Activated CD4-positive, alpha-beta T cell treated with anti-CD3 and anti-CD28 coated beads for 48 hours (primary cell): ENCODE data around the gene UBE2D2.
"Not testable (repeated sequence)": the region's sequence is repeated elsewhere in the genome, so short reads cannot be mapped to it uniquely, and the experiment has no call there.

Source experiments
- DNase-seq: peaks from one replicate; pipeline ENCODE4 v3.0.0-alpha.2; 2020

The UBE2D2 gene

GRCh38 chr5:139588116-139588515 is 27.0 kb downstream of the UBE2D2 start:
- not testable (repeated sequence) for DNase-seq

- DNase-seq, result no peak
Observed at GRCh38 chr5:139588962-139589361, 27.8 kb downstream of the UBE2D2 start.

GRCh38 chr5:139592289-139592688 is 31.1 kb downstream of the UBE2D2 start:
- no peak for DNase-seq

- DNase-seq, result not testable (repeated sequence)
Observed at GRCh38 chr5:139593076-139593475, 31.9 kb downstream of the UBE2D2 start.

DNA sequence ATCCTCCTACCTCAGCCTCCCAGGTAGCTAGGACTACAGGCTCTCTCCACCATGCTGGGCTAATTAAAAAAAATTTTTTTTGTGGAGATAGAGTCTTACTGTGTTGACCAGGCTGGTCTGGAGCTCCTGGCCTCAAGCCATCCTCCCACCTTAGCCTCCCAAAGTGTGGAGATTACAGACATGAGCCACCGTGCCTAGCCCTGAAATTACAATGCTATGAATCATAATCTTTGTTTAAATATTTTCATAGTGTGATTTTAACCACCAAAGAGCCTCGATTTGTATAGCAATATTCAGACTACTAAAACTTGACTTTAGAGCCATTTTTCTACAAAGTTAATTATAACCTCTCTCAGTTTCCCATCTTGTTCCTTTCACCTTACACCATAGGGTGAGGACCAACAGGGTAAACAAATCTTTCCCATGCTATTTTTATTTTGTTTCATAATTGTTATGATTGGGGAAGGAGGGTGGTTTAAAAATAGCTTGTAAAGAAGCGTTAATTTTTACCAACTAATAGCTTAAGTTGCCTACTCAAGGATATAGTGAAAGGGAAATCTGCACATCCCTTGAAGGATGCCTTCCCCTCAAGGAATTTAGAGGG is 32.7 kb downstream of the UBE2D2 start:
- DNase-seq, result no peak

DNA sequence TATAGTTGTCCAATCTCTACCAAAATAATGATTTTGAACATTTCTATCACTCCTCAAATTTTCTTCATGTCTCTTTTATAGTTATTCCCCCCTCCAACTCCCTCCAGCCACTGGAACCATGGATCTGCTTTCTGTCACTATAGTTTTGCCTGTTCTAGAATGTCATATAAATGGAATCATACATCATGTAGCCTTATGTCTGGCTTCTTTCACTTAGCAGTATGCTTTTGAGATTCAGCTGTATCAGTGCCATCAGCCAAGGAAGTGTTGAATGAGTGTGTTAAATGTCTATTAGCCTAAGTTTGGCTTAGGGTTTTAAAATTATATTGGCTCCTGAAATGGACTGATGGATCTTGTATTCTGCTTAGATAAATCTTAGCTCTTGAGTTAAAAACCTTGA is 36.0 kb downstream of the UBE2D2 start:
- DNase-seq, result no peak

- not testable (repeated sequence) for DNase-seq
Observed at GRCh38 chr5:139598601-139598965, 37.4 kb downstream of the UBE2D2 start.

- no peak for DNase-seq
Observed at GRCh38 chr5:139600336-139600949, 39.3 kb downstream of the UBE2D2 start.

DNA sequence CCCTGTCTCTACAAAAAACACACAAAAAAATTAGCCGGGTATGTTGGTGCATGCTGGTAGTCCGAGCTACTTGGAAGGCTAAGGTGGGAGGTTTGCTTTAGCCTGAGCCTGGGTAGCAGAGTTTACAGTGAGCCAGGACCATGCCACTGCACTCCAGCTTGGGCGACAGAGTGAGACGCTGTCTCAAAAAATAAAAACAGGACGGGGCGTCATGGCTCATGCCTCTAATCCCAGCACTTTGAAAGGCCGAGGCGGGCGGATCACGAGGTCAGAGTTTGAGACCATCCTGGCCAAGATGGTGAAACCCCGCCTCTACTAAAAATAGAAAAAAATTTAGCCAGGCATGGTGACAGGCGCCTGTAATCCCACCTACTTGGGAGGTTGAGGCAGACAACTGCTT is 40.3 kb downstream of the UBE2D2 start:
- no peak for DNase-seq

DNA sequence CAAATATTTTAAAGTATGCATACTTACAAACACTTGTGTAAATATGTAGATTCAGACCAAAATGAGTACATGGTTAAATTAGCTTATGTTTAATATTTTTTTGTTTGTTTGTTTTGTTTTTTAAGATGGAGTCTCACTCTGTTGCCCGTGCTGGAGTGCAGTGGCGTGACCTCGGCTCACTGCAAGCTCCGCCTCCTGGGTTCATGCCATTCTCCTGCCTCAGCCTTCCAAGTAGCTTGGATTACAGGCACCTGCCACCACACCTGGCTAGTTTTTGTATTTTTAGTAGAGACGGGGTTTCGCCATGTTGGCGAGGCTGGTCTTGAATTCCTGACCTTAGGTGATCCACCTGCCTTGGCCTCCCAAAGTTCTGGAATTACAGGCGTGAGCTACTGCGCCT is 40.8 kb downstream of the UBE2D2 start:
- DNase-seq, result not testable (repeated sequence)

DNA sequence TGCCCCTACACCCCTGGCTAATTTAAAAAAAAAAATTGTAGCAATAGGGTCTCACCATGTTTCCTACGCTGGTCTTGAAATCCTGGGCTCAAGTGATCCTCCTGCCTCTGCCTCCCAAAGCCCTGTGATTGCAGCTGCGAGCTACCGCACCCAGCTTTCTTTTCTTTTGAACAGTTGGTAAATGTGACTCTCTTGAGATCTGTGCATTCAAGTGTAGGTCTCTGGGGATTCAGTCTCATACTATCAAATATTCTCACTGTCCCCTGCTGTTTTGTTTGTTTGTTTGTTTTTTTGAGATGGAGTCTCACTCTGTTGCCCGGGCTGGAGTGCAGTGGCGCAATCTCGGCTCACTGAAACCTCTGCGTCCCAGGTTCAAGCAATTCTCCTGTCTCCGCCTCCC is 44.7 kb downstream of the UBE2D2 start:
- no peak for DNase-seq

DNA sequence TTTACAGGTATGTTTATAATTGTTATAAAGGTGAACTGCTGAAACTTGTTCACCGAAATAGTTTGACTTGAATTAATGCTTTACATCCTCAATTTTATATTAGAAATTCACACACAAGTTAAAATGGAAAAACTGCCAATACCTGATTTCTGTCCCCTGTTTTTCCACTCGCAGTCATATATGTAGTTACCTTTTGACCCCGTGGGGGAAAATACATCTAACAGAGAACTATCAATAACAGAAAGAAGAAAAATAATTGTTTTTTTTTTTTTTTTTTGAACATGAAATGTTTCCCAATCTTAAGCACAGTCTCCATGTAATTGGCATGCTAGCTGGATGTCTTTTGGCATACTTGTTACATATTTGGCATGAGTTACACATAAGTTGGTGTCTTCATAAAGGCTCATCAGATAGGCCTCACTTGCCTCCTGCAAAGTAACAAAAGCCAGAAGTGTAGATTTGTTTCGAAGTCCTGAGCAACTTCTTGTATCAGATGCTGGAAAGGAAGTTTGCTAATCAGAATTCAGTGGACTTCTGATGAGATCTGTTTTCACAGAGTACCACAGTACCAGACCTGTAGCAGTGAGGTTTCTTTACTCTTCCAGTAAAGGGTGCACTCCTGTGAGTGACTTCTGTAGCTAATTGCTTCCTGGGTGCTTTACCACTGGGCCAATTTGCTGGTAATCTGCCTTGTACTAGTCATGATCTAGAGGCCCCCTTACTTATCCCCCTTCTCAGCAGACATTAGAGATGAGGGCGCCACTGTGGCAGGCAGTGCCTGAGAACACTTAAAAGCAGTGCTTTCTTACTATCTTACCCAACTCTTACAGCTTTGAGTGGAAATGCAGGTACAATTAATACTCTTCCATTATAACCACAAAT is 50.8 kb downstream of the UBE2D2 start:
- DNase-seq, result no peak

GRCh38 chr5:139619861-139620260 is 58.7 kb downstream of the UBE2D2 start:
- no peak for DNase-seq

GRCh38 chr5:139625398-139625797 is 64.3 kb downstream of the UBE2D2 start:
- not testable (repeated sequence) for DNase-seq

- DNase-seq, result no peak
Observed at GRCh38 chr5:139630855-139631254, 69.7 kb downstream of the UBE2D2 start.

- no peak for DNase-seq
Observed at GRCh38 chr5:139631520-139632165, 70.5 kb downstream of the UBE2D2 start.

DNA sequence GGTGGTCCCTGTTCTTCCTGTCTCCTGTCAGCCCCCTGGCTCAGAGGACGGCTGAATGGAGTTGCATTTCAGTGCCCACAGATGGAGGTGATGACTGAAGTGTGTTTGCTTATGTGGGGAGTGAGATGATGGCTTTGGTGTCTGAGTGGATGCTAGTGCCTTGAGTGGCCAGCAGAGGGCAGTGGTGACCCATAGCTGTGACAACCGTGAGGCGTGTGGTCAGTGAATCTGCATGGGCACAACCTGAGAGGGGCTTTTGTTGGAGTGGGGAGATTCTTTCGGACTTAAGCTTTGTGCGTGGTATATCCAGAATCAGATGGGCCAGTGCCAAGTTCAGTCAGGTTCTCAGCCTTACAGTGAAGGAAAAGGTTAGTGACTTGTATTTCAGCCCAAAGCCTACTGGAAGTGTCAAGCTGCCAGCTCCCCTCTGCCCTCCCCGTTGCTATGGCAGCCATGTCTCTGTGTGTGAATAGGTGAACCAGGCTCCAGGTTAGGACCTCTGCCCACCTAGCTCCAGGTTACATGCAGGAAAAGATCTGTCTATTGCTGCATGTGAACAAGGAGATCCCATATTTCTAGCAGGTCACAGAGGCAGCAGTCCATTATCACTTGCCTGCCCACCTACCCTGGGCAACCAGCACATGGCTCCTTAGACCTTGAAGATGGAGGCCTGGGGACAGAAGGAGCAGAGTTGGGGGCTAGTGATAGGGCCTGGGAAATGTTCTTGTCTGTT is 72.3 kb downstream of the UBE2D2 start:
- DNase-seq, result peak; percentile 74

DNA sequence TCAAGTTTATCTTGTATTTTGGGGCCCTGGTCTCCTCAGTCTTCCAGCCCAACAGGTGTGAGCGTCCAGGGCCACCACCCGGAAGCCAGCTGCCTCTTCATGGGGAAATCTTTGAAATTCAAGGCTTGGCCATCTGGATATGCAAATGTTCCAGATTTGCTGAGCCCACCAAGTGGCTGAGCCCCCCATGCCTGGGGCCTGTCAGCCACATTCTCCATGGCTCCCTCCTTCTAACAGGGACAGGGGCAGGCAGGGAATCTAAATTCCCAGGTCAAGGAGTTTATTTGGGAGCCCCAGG is 72.8 kb downstream of the UBE2D2 start:
- no peak for DNase-seq

GRCh38 chr5:139634541-139634940 is 73.4 kb downstream of the UBE2D2 start:
- no peak for DNase-seq

DNA sequence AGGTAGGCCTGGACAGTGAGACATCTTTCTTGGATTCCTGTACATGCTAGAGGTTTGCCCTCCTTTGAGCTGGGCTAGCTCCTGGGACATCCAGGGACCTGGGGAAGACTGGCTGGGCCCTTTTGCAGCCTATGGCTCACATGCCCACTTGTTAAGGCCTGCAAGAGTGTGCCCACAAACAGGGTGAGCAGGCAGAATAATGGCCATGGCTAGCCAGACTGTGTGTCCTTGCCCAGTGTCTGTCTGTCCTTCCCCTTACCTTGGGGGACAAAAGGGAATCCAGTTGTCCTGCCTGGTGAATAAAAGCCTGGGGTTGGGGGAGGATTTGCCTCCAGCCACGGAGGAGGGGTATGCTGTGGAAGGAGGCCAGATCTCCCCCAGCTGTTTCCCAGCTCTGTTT is 74.1 kb downstream of the UBE2D2 start:
- no peak for DNase-seq

DNA sequence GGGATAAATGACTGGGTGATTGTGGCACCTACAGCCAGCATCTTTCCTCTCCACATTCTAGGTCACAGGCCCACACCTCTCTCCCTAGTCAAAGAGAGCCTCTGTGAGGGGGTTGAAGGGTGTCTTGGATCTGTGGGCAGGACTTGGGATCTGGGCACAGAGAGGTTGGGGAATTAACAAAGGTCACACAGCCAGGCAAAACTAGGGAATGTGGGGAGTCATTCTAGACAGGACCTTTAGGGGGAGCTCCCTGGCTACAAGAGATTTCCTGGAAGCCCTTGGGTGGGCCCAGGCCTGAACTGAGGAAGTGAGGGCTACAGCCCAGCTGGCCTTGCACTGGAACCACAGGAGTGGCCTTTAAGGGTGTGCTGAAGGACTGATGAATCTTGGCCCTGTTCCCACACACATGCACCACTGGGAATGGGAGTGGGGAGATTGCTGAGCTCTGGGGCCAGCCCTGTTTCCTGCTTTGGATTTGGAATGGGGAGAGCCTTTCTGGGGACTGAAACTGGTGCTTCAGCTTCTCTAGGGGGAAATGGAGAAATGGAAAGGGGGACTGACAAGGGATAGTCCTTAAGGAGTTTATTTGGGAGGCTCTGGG is 74.6 kb downstream of the UBE2D2 start:
- DNase-seq, result no peak

- DNase-seq, result peak; percentile 72
Observed at GRCh38 chr5:139636207-139636792, 75.2 kb downstream of the UBE2D2 start.
